COR-L47 (cell line): ENCODE measurements around the gene ASXL2.
"Not testable (repeated sequence)": the region's sequence is repeated elsewhere in the genome, so short reads cannot be mapped to it uniquely, and the experiment has no call there.

ENCODE experiments used
- DNase-seq: peaks from one replicate; lab custom pipeline; 2025; lab: John Stamatoyannopoulos, UW

Gene ASXL2

DNA sequence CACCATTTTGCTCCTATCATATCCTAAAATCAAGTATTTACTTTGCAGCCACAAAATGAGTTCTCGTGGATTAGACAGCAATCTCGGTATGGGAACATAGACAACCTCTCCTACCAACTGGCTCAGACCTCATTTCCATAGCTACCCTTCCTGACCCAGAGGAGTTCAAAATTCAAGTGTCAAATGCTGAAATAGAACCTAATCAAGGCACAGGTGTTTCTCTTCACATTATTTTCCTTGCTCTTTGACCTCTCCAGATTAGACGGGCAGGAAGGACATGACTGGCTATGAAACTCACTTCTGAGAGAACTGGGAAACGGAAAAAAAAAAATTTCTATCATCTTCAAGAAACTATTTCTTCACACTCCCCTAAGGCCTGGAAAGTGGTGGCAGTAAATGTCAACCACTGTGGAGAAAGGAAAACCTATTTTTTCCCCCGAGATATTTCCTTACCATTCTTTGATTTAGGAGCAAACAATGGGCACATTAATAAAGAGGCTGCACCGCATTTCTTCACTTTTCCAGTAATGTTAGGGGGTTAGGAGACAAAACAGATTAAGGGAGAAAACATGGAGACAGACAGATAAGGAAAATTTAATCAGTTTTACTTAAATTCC, 141.3 kb downstream of the ASXL2 start:
- DNase-seq: no peak

DNA sequence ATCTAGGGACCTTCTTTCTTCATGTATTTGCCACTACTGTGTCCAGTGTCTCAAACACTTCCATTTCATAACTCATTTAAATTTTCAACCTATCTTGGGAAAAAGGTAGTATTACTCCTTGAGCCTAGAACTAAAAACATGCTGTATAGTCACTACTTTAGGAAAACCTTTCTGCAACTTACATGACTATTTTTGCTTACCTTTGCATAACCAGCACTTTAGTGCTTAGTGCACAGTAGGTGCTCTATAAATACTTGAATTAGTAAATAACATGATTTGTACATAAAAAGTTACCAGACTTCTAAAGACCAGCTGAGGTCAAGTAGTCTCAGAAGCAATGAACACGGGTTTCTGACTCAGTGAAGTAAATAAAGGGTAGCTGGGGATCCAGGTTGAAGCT, 142.5 kb downstream of the ASXL2 start:
- no peak for DNase-seq

DNA sequence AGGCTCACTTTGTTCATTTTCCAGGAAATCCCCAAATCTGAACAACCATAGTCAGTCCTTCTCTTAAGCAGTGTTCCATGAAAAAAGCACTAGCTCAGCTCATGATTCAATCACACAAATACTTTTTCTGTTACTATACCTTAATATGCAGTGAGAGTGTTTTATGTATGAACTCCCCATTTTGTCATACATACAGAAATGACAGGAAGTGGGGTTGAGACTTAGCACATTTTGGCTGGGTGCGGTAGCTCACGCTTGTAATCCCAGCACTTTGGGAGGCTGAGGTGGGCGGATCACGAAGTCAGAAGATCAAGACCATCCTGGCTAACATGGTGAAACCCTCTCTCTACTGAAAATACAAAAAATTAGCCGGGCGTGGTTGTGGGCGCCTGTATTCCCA, 149.7 kb downstream of the ASXL2 start:
- no peak for DNase-seq

DNA sequence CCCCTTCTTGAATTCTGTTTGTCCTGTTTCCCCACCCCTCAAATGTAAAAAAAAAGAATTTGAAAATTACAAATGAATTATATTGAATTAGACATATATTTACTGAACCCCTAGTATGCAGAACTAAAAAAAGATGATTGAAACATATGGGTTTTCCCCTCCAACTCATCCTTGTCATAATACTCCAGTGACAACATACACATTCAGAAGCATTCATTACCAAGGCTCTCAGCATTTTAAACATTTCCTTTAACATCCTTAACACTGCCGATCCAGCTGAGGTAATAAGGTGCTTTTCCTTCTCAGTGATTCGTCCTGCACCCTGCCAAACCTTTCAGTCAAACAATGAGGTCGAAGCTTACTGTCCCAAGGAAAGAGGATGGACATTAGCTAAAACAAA, 151.8 kb downstream of the ASXL2 start:
- no peak for DNase-seq

DNA sequence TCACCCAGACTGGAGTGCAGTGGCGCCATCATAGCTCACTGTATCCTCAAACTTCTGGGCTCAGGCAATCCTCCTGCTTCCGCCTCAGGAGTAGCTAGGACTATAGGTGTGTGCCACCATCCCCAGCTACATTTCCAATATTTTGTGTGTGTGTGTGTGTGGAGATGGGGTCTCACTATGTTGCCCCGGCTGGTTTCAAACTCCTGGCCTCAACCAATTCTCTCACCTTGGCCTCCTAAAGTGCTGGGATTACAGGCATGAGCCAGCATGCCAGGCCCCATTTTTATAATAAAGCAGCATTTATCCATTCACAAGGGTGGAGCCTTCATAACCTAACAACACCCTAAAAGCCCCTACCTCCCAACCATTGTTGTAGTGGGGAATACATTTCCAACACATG, 152.4 kb downstream of the ASXL2 start:
- no peak for DNase-seq

DNA sequence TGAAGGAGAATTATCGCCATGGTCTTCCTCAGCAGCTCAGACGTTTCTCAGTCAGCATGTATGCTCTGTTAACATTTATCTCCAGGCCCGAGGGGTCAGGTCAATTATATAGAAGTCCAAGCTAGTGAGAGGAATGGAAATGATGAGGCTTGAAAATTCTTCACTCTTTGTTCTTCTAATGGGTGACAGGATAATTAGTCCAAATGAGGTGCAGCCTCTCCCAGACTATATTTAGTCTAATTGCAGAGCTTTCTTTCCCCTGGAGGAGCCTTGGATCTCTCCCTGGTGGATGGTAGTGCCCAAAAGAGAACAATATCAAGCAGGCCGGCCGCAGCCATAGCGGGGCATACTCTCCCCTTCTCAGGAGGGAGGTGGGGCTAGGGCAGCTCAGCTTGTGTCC, 153.5 kb downstream of the ASXL2 start:
- DNase-seq: peak; percentile 68

DNA sequence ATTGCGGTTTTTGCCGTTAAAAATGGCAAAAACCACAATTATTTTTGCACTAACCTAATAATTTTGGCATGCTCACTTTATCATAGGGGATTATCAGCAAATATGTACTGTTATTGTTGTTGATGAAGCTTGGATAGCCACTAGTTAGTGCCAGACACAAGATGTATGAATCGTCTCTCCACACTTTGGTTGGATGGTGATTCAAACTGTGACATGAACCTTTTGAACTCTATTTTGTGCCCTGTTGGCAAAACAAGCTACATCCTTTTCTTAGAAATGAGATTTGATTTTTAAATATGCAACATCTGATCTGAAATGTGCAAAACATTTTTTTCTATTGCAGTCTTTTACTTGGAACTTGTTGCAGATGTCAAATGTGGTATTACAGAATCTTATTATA, 156.1 kb downstream of the ASXL2 start:
- DNase-seq: no peak

DNA sequence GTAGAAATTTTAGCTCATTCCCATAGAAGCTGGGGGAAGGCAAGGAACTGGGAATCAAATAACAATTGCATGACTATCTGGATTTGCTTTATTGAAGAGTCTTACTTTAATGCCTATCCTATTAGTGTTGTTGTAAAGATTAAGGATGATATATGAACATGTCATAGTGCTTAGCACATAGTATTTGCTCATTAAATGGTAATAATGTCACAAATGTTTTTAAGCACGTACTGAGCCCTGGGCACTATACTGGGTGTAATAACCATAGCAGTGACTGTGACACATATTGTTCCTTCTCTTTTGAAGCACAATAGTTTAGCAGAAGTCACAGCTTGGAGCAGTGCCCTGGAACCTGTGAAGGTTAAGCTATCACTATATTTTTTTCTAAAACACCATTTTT, 157.7 kb downstream of the ASXL2 start:
- DNase-seq: no peak

DNA sequence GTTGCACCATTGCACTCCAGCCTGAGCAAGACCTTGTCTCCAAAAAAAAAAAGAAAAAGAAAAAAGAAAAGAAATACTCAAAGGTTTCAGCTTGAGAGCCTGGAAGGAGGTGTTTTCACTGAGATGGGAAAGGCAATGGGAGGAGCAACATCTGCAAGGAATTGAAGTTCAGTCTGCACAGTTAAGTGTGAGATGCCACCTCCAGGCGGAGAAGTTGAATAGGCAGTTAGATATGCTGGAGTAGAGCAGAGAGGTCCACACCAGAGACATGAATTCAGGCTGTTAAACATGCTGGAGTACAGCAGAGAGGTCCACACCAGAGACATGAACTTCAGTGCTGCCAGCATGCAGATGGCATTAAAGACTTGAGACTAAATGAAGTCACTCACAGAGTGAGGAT, 163.5 kb downstream of the ASXL2 start:
- DNase-seq: no peak

DNA sequence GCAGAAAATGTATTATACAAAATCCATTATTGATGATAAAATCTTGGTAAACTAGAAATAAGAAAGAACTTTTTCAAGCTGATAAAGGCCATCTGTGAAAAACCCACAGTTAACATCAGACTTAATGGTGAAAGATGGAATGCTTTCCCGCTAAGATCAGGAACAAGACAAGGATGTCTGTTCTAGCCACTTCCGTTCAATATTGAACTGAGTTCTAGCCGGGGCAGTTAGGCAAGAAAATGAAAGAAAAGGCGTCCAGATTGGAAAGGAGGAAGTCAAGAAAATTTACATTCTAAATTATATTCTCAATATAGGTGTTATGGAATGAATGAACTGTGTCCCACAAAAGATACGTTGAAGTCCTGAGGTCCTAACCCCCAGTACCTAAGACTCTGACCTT, 165.8 kb downstream of the ASXL2 start:
- DNase-seq: no peak

DNA sequence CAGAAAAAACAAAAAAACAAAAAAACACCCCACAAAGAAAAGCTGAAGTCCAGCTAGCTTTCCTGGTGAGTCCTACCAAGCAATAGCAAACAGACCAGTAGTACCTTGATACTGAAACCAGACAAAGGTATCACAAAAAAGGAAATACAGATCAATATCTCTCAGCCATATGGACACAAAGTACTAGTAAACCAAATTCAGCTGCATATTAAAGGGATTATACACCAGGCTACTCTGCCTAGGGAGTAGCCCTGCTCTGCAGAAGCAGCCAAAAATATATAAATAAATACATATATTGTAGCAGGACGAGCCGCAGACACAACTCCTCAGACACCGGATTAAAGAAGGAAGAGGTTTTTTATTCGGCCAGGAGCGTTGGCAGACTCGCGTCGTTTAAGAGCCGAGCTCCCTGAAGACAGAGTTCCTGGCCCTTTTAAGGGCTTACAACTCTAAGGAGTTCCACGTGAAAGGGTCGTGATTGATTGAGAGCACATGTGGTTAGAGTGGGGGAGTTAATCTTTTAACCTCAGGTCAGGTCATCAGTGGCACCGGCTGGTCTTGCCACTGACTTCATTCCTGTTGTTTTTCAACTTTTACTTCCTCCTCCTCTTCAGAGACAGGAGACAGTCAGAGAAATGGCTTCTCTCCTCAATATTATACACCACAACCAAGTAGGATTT, 166.5 kb downstream of the ASXL2 start:
- DNase-seq: no peak

DNA sequence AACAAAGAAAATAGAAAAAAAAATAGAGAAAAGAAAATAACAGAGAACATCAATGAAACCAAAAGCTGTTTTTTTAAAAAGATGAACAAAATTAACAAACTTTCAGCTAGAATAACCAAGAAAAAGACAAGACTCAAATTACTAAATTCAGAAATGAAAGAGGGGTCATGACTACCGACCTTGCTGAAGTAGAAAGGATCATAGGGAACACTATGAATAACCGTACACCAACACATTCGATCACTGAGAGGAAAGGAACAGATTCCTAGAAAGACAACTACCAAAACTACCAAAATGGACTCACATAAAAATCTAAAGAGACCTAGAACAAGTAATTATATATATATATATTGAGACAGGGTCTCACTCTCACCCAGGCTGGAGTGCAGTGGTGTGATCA, 167.5 kb downstream of the ASXL2 start:
- DNase-seq: no peak

DNA sequence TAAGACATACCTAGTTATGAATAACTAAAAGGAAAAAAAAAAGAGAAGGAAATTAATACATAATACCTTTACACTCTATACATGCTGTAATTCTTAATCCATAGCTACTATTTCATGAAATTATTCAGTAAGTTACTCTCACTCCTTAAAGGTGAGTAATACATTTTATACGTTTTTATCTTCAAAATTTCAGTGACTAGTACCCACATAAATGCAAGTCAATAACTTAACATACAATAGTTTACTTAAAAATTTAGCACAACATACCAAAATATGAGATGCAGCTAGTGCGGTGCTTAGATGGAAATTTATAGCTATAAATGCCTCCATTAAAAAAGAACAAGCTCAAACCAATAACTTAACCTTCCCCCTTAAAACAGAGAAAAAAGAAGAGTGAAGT, 168.9 kb downstream of the ASXL2 start:
- no peak for DNase-seq

DNA sequence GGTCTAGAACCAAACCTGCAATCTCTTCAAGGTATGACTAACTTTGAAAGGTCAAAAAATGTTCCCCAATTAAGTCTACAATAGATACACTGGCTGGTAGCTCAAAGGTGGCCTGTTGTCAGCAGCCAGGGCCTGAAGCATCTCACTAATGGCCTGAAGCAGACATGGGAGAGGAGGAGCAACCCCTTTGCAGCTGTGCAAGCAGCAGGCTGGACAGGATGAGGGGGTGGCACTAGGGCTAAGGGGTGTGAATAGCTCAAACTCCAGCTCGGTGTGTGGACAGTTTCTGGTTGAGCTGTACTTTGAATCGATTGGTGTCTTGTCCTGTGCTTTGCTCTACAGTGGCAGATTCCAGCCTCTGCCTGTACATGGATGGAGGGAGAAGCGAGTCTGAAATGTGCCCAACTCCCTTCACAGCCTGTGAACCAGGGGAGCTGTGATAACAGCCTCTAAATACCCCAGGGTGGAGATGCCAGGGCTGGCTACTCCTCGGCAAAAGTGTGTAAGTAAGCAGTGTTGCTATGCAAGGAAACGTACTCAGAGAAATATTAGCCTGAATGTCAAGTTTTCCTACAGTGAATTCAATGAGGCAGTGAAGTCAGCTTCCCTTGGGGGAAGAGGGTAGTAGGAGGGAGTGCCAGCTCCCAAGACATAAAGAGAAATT, 170.2 kb downstream of the ASXL2 start:
- DNase-seq: no peak

DNA sequence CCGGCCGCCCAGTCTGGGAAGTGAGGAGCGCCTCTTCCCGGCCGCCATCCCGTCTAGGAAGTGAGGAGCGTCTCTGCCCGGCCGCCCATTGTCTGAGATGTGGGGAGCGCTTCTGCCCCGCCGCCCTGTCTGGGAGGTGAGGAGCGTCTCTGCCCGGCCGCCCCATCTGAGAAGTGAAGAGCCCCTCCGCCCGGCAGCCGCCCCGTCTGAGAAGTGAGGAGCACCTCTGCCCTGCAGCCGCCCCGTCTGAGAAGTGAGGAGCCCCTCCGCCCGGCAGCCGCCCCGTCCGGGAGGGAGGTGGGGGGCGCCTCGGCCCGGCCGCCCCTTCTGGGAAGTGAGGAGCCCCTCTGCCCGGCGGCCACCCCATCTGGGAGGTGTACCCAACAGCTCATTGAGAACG, 172.7 kb downstream of the ASXL2 start:
- DNase-seq: not testable (repeated sequence)

DNA sequence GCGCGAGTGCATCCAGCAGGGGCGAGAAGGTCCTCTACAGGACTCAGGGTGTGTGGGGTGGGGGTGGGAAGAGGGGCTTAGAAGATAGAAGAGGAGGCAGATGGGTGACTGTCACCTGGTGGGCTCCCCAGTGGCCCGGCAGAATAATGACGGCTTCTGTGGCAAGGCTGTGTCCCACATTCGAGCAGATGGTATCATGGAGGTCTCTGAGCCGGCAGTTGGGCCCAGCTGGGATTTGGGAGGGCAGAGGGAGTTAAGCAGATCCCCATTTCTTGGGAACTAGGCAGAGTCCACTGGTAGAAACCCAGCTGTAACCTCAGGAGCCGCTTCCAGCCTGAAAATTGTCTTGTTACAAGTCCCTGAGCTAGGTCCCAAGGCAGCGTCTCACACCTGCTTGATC, 176.5 kb downstream of the ASXL2 start:
- DNase-seq: no peak

DNA sequence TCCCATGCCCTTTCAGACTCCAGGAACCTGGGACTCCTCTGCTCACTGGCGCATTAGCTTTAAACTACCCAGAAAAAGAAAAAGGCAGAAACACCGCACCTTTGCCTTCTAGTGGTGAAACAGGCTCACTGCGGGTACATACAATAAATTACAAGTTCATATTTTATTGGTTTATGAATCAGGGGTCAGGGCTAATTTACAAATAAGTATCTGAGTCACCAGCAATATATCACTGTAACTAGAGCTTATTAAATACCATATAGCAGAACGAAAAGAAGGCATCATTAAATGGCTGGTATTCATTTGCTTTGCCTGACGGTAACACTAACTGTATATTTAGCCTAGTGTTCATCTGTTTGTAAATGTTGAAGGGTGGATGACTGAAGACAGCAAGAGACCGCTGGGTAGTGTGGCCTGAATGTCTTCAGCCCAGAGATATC, 178.0 kb downstream of the ASXL2 start:
- peak; percentile 45 for DNase-seq

DNA sequence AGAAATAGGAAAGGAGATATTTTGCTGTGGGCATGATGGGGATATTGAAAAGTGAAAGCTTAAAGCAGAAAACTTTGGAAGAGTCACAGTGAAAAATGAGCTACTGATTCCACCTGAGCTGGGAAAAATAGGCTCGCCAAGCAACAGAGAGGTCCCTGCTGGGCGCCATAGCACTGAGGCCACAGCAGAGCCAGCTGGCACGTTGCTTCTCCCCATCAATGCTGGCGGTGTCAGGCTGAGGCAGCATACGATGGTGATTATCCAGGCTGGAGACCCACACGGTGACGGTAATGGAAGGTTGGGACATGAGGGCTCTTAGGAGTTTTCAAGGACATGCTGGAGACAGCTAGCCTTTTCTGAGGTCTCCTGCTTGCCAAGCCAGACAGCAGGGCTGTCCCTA, 179.1 kb downstream of the ASXL2 start:
- DNase-seq: no peak

DNA sequence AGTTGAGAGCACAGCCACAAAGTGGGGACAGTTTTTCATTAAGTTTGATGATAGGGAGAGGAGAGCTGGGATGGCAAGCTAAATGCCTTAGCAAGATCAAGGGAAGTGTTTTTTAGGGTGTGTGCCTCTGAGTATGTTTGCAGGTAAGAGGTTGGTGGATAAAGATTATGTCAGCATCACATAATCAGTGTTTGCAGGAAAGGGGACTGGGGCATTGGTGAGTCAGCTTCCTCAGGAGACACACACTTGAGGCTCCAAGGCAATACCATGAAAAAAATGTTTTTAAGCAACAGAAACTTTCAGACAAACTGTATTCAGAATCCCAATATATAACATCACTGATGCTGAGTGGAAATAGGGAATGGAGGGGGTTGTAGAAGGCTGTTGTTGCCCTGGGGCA, 179.5 kb downstream of the ASXL2 start:
- DNase-seq: no peak

DNA sequence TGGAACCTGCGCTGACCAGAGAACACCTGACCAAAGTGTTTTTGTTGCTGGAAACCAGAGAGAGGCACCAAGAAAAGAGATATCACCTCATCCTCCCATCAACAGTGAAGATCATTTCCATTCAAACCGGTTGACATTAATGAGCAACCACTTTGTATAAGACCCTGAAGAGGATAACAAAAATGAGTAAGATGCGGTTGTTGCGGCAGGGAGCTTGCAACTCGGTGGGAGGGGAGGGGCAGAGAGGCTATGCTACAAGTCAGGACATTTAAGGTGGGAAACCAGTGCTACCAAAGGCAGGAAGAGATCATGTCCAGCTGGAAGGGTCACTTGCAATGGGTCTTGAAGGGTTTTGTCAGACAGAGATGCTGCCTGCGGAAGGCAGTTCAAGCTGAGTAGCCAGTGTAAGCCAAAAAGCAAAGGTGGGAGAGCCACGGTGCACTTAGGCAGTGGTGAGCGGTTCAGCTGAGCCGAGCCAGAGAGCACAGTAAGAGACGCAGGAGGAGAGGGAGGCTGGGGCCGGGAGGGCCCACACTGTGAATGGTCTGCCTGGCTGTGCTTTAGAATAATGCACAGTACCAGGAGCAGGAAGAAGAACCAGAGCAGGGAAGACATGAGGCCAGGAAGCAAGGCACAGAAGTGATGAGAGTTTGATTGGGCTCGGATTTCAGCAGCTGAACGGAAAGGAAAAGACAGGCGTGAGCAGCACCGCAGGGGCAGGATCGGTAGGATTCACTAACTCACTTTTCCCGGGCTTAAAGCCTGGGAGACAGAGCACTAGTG, 180.5 kb downstream of the ASXL2 start:
- DNase-seq: no peak

DNA sequence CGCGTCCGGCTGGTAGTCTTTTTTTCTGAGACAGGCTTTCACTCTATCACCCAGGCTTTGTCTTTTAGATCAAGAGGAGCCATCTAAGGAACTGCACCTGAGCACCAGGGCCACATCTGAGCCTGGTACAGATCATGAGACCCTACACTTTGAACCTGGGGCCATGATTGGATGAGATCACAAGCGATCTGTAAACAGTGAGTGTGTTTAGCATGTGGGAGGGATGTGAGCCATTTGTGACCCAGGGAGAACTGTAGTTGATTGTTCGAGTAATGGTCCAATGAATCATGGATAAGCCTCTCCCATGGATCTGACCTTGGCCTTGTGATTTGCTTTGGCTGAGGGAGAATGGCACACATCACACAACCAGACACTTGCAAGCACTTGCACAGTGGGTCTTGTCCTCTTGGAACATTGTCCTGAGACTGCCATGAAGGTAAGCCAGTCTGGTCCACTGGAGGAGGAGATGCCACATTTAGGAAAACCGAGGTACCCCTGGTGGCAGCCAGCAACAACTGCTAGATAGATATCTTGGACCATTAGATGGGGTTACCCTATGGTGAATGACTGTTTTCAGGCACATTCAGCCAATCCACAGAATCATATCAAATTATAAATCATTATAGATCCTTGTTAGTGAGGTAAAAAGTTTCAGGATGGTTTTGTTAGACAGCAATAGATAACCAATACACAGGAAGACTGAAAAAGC, 185.4 kb downstream of the ASXL2 start:
- DNase-seq: no peak

DNA sequence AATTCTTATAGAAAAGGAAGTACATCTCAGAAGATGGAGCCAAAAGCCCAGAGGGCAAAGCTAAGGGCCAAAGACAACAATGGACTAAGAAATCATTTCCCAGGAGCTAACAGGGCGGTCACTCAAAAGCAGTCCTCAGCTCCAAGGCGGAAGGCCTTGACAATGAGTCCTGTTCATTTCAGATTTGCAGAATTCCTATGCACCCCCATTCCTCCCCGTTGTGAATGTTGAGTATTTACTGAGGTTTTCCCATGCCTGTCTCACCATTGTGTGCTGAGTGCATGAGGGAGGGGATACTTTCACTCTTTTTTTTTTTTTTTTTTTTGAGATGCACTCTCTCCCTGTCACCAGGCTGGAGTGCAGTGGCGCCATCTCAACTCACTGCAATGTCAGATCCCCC, 186.1 kb downstream of the ASXL2 start:
- DNase-seq: no peak
